ENCODE data around the gene SPCS1.
A peak's percentile ranks its signal among the peaks of the same experiment; 100 is the strongest.

Gene SPCS1

DNA sequence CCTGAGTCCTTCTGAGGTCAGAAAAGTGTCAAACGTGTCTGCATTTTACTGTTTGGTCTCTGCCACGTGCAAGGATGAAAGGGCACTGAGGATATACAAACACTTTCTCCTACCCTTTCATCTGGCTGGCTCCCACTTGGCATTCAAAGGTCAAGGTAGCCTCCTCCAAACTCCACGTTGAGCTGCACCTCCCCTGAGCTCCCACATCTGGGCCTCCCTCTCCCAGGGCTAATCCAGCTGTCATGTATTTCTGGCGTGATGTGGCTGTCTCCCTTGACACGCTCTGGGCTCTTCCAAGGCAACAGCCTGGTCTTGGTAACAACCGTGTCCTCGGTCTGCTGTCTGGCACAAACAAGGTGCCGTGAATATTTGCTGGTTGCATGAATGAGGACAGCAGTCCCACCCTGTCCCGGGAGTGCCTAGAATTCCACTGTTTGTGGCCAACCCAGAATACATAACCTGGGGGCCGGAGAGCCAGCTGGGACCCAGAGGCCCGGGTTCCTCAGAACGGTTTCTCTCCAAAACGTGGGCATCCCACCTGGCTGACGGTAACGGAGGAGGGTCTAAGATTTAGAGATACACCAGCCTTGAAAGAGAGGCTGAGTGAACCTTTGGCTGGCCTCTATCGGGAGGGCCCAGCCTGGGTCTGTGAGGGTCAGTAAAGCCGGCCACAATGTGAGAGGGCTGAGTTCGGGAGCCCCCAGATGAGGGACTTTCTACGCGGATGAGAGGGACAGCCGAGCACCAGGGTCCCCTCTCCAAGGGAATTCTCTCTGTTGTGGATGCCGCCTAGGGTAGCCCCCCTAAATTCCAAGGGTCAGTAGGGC is 1.1 kb upstream of the SPCS1 start:
- DNase-seq (ENCODE audit: low read depth): peak; percentile 33
- H3K4me3 ChIP-seq (ENCODE audit: low read depth, low read length): peak overlapping the region; percentile 100
- TF ChIP-seq, protein P1, sequence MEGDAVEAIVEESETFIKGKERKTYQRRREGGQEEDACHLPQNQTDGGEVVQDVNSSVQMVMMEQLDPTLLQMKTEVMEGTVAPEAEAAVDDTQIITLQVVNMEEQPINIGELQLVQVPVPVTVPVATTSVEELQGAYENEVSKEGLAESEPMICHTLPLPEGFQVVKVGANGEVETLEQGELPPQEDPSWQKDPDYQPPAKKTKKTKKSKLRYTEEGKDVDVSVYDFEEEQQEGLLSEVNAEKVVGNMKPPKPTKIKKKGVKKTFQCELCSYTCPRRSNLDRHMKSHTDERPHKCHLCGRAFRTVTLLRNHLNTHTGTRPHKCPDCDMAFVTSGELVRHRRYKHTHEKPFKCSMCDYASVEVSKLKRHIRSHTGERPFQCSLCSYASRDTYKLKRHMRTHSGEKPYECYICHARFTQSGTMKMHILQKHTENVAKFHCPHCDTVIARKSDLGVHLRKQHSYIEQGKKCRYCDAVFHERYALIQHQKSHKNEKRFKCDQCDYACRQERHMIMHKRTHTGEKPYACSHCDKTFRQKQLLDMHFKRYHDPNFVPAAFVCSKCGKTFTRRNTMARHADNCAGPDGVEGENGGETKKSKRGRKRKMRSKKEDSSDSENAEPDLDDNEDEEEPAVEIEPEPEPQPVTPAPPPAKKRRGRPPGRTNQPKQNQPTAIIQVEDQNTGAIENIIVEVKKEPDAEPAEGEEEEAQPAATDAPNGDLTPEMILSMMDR (conservative IDR thresholded peaks at IDR 0.05; ENCODE audit: low read depth, low read length): no peak

DNA sequence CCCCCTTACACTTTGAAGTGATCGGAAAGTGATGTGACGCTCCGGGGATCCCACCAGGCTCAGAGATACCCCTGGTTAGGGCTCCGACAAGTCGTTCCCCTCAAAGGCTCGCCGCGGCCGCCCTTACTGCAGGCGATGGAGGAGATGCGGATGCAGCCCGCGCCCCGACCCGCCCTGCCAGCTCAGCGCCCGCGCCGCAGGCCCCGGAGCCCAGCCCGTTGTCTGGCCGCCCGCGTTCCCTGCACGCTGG is 543 bp upstream of the SPCS1 start:
- TF ChIP-seq, protein P1 (conservative IDR thresholded peaks at IDR 0.05; ENCODE audit: low read depth, low read length): no peak
- peak overlapping the region; percentile 100 for H3K4me3 ChIP-seq (ENCODE audit: low read depth, low read length)
- no peak for DNase-seq (ENCODE audit: low read depth)

- TF ChIP-seq, protein P1 (conservative IDR thresholded peaks at IDR 0.05; ENCODE audit: low read depth, low read length): no peak
- no peak for DNase-seq (ENCODE audit: low read depth)
- peak overlapping the region; percentile 100 for H3K4me3 ChIP-seq (ENCODE audit: low read depth, low read length)
These were observed 1.7 kb downstream of the SPCS1 start for GRCh38 chr3:52707585-52707984.

DNA sequence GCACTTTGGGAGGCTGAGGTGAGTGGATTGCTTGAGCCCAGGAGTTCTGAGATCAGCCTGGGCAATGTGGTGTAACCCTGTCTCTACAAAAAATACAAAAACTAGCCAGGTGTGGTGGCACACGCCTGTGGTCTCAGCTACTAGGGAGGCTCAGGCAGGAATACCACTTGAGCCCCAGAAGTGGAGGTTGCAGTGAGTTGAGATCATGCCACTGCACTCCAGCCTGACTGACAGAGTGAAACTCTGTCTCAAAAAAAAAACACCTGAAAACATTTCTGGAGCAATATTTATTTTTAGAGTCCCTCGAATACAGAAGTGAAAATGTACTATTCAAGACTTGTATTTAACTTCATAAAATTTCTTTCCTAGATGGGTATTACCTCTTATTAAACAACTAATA is 4.6 kb downstream of the SPCS1 start:
- DNase-seq (ENCODE audit: low read depth): no peak

DNA sequence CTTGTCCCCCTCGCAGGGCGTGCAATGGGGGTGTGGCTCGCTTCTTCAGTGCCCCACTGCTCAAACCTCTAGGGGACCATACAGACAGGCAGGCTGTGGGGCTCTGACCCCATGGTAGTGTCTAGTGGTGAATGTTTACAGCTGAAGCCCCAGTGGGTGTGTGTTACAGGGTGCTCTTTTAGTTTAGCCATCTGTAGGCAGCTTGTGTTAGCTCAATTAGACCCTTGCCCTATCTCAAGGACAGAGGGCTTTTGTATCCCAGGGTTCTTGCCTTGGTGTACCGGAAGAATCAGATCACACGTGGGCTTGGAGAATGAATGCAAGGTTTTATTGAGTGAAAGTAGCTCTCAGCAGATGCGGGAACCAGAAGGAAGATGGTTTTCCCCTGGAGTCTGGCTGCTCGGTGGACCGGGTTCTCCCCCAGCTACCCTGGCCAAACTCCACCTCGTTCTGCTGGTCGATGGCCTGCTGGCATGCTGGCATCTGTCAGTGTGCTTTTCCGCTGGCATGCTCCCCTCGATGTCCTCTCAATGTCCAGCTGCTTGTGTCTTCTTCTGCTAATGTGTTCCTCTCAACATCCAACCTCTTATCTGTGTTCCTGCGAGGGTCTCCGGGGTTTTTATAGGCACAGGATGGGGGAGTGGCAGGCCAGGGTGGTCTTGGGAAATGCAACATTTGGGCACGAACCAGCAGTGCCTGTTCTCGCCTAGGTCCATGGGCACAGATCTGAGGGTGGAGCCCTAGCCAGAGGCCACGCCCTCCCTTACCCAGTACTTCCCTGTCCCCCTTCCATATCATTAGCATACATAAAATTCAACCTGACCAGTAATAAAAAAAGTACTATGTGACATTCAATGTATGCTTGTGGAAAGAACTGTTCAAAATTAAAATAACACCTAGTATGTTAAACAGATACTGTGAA is 6.6 kb downstream of the SPCS1 start:
- H3K4me3 ChIP-seq (ENCODE audit: low read depth, low read length): no peak overlapping the region
- TF ChIP-seq, protein P1 (conservative IDR thresholded peaks at IDR 0.05; ENCODE audit: low read depth, low read length): no peak
- no peak for DNase-seq (ENCODE audit: low read depth)

More for the DNA sequence above, 4.6 kb downstream of the SPCS1 start:
- TF ChIP-seq, protein P1 (conservative IDR thresholded peaks at IDR 0.05; ENCODE audit: low read depth, low read length): no peak
- no peak overlapping the region for H3K4me3 ChIP-seq (ENCODE audit: low read depth, low read length)

- no peak overlapping the region for H3K4me3 ChIP-seq (ENCODE audit: low read depth, low read length)
- TF ChIP-seq, protein P1 (conservative IDR thresholded peaks at IDR 0.05; ENCODE audit: low read depth, low read length): no peak
- DNase-seq (ENCODE audit: low read depth): no peak
These were observed 8.7 kb downstream of the SPCS1 start for GRCh38 chr3:52714335-52715302.

All from choroid plexus epithelial cell (primary cell).